Mononuclear cell (primary cell): Measurements from ENCODE around the gene PRKCD. TPM values are rescaled to one million over a fixed set of nuclear protein-coding genes. Genes with fewer than 3 reads are reported as not detected.

ENCODE experiments used
- H3K27me3 ChIP-seq: 2 replicates; pipeline ENCODE4 v1.6.0; 2011; ENCODE audit warnings: low read length, control low read depth; ENCODE audit not compliant: insufficient read depth
- H3K4me1 ChIP-seq: 2 replicates; pipeline ENCODE4 v1.5.1; 2011; ENCODE audit warnings: mild to moderate bottlenecking, low read length, control low read depth; ENCODE audit not compliant: insufficient read depth
- H3K4me3 ChIP-seq: 2 replicates; pipeline ENCODE4 v1.5.1; 2011; ENCODE audit warnings: mild to moderate bottlenecking, low read length, moderate library complexity
- H3K9me3 ChIP-seq: 2 replicates; pipeline ENCODE4 v1.5.1; 2011; ENCODE audit warnings: low read depth, mild to moderate bottlenecking, control low read depth, low read length
- total RNA-seq: library from RNA; depleted of rRNA; stranded (reverse); fragments of >200 nt; gene quantifications from one replicate; pipeline ENCODE4 v1.2.3, GENCODE V29; 2012

The PRKCD gene
- total RNA-seq, 1 donor, result 10.2 TPM

GRCh38 chr3:53195602-53196574 is 34.9 kb downstream of the PRKCD start:
- no peaks in the 10 kb centered on the region for H3K9me3 ChIP-seq
- no peak overlapping the region for H3K4me3 ChIP-seq
- peaks cover 26% of the 10 kb centered on the region for H3K4me1 ChIP-seq
- H3K27me3 ChIP-seq, result no peaks in the 10 kb centered on the region

GRCh38 chr3:53196575-53197407 is 35.8 kb downstream of the PRKCD start:
- Histone ChIP-seq H3K9me3 (no peaks in the 10 kb centered on the region), H3K4me1 (peaks cover 26% of the 10 kb centered on the region), H3K4me3 (no peak overlapping the region), H3K27me3 (no peaks in the 10 kb centered on the region)

- Histone ChIP-seq H3K9me3 (no peaks in the 10 kb centered on the region), H3K4me1 (peaks cover 16% of the 10 kb centered on the region), H3K4me3 (no peak overlapping the region), H3K27me3 (no peaks in the 10 kb centered on the region)
Observed at GRCh38 chr3:53198256-53198977, 37.4 kb downstream of the PRKCD start.

GRCh38 chr3:53198996-53199395 is 38.0 kb downstream of the PRKCD start:
- Histone ChIP-seq H3K27me3 (no peaks in the 10 kb centered on the region), H3K9me3 (no peaks in the 10 kb centered on the region), H3K4me1 (peaks cover 16% of the 10 kb centered on the region), H3K4me3 (no peak overlapping the region)

GRCh38 chr3:53199834-53200233 is 38.8 kb downstream of the PRKCD start:
- Histone ChIP-seq H3K9me3 (no peaks in the 10 kb centered on the region), H3K4me3 (no peak overlapping the region), H3K27me3 (no peaks in the 10 kb centered on the region), H3K4me1 (peaks cover 16% of the 10 kb centered on the region)

GRCh38 chr3:53200501-53201498 is 39.8 kb downstream of the PRKCD start:
- H3K4me3 ChIP-seq, result no peak overlapping the region
- peaks cover 13% of the 10 kb centered on the region for H3K4me1 ChIP-seq
- H3K27me3 ChIP-seq, result no peaks in the 10 kb centered on the region
- H3K9me3 ChIP-seq, result no peaks in the 10 kb centered on the region

GRCh38 chr3:53202331-53203015 is 41.5 kb downstream of the PRKCD start:
- Histone ChIP-seq H3K4me1 (no peaks in the 10 kb centered on the region), H3K27me3 (no peaks in the 10 kb centered on the region), H3K9me3 (no peaks in the 10 kb centered on the region), H3K4me3 (no peak overlapping the region)

GRCh38 chr3:53211706-53212702 is 51.0 kb downstream of the PRKCD start:
- Histone ChIP-seq H3K27me3 (no peaks in the 10 kb centered on the region), H3K4me1 (peaks cover 17% of the 10 kb centered on the region), H3K4me3 (no peak overlapping the region), H3K9me3 (no peaks in the 10 kb centered on the region)

- Histone ChIP-seq H3K27me3 (no peaks in the 10 kb centered on the region), H3K4me1 (peaks cover 29% of the 10 kb centered on the region), H3K9me3 (no peaks in the 10 kb centered on the region), H3K4me3 (no peak overlapping the region)
Observed at GRCh38 chr3:53213276-53213675, 52.3 kb downstream of the PRKCD start.

- H3K4me3 ChIP-seq, result no peak overlapping the region
- H3K4me1 ChIP-seq, result peaks cover 46% of the 10 kb centered on the region
- H3K9me3 ChIP-seq, result no peaks in the 10 kb centered on the region
- no peaks in the 10 kb centered on the region for H3K27me3 ChIP-seq
Observed at GRCh38 chr3:53215816-53216215, 54.8 kb downstream of the PRKCD start.

GRCh38 chr3:53216723-53217122 is 55.7 kb downstream of the PRKCD start:
- Histone ChIP-seq H3K27me3 (no peaks in the 10 kb centered on the region), H3K4me3 (no peak overlapping the region), H3K4me1 (peaks cover 41% of the 10 kb centered on the region), H3K9me3 (no peaks in the 10 kb centered on the region)

- Histone ChIP-seq H3K27me3 (no peaks in the 10 kb centered on the region), H3K9me3 (no peaks in the 10 kb centered on the region), H3K4me1 (peaks cover 37% of the 10 kb centered on the region), H3K4me3 (no peak overlapping the region)
Observed at GRCh38 chr3:53217175-53217574, 56.2 kb downstream of the PRKCD start.
